ENCODE data around the gene RASSF3. TPM values are rescaled to one million over a fixed set of nuclear protein-coding genes. Genes with fewer than 3 reads are reported as not detected.

The RASSF3 gene
- total and polyA plus RNA-seq, 10 of the 15 experiments (the other 5 are each of a cell fraction or from before 2014, with no cell fraction given) = 6.9 to 62.4 (median 30.3) TPM

DNA sequence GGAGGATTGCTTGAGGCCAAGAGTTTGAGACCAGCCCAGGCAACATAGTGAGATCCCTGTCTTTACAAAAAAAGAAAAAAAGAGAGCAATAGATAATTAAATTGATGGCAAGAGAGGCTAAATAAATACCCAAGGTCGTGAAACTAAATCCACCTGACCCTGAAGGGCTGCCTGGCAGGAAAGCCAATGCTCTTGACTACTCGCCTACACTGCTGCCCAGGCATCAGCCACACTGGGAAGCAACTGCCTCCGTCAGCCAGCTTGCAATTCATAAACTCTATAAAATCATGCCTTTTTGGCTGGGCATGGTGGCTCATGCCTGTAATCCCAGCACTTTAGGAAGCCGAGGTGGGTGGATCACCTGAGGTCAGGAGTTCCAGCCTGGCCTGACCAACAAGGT lies 31.7 kb upstream of the RASSF3 start:
- Histone ChIP-seq H3K27me3 (replicated peaks in 1 of 2; ENCODE audit: control insufficient read depth in 2 of 2, insufficient read depth in 2 of 2, low read length in 1 of 2) (no peaks in the 10 kb centered on the region), H3K4me3 (no peak overlapping the region), H3K4me1 (ENCODE audit: control insufficient read depth, insufficient read depth, low read length) (no peaks in the 10 kb centered on the region), H3K9ac (ENCODE audit: control insufficient read depth, insufficient read depth, low read length) (no peak overlapping the region), H3K4me2 (ENCODE audit: control insufficient read depth, insufficient read depth) (no peak overlapping the region), H3K27ac (ENCODE audit: control insufficient read depth, insufficient read depth) (no peak overlapping the region), H3K36me3 (ENCODE audit: control insufficient read depth in 2 of 2, insufficient read depth in 2 of 2, low read length in 1 of 2) (no peaks in the 10 kb centered on the region), H2AFZ (ENCODE audit: control insufficient read depth, low read depth, low read length) (no peak overlapping the region), H3K9me3 (replicated peaks; ENCODE audit: control insufficient read depth, insufficient read depth, low read length) (no peaks in the 10 kb centered on the region; the same call in 2 of the 3 replicates), H3K79me2 (ENCODE audit: control insufficient read depth, insufficient read depth, low read length) (no peaks in the 10 kb centered on the region), H4K20me1 (ENCODE audit: control insufficient read depth, insufficient read depth) (no peaks in the 10 kb centered on the region)
- ChIA-PET CTCF (no interaction called here), POLR2A (no interaction called here), RAD21 (ENCODE audit: unreplicated experiment) (interaction anchor here (0.6 kb wide), 1 partner anchor 8 kb away, joined by 4 read pairs; no protein-coding TSS in a partner anchor), SMC1A (ENCODE audit: uncharacterized antibody, unreplicated experiment) (interaction anchor here (0.6 kb wide), 2 partner anchors 44 to 432 kb away, joined by 3 read pairs; no protein-coding TSS in a partner anchor)
- intact Hi-C loops (cut with micrococcal nuclease; ENCODE audit: unreplicated experiment) (no loop called here), in situ Hi-C loops (cut with MboI) (no loop called here)
- TF ChIP-seq CBFB (IDR thresholded peaks at IDR 0.05; ENCODE audit: low read depth) = no peak
- TF ChIP-seq KAT2A (conservative IDR thresholded peaks at IDR 0.05; ENCODE audit: control insufficient read depth, low read depth, low read length) = no peak
- no peak for TF ChIP-seq ATF7 (IDR thresholded peaks at IDR 0.05; ENCODE audit: low read depth)
- no peak for TF ChIP-seq NR2C1 (IDR thresholded peaks at IDR 0.05)
- TF ChIP-seq ASH2L (IDR thresholded peaks at IDR 0.05; ENCODE audit: borderline replicate concordance, low read depth) = no peak
- no peak for TF ChIP-seq EZH2 (IDR thresholded peaks at IDR 0.05; ENCODE audit: borderline replicate concordance, control insufficient read depth, low read depth, low read length)
- TF ChIP-seq, protein P1, sequence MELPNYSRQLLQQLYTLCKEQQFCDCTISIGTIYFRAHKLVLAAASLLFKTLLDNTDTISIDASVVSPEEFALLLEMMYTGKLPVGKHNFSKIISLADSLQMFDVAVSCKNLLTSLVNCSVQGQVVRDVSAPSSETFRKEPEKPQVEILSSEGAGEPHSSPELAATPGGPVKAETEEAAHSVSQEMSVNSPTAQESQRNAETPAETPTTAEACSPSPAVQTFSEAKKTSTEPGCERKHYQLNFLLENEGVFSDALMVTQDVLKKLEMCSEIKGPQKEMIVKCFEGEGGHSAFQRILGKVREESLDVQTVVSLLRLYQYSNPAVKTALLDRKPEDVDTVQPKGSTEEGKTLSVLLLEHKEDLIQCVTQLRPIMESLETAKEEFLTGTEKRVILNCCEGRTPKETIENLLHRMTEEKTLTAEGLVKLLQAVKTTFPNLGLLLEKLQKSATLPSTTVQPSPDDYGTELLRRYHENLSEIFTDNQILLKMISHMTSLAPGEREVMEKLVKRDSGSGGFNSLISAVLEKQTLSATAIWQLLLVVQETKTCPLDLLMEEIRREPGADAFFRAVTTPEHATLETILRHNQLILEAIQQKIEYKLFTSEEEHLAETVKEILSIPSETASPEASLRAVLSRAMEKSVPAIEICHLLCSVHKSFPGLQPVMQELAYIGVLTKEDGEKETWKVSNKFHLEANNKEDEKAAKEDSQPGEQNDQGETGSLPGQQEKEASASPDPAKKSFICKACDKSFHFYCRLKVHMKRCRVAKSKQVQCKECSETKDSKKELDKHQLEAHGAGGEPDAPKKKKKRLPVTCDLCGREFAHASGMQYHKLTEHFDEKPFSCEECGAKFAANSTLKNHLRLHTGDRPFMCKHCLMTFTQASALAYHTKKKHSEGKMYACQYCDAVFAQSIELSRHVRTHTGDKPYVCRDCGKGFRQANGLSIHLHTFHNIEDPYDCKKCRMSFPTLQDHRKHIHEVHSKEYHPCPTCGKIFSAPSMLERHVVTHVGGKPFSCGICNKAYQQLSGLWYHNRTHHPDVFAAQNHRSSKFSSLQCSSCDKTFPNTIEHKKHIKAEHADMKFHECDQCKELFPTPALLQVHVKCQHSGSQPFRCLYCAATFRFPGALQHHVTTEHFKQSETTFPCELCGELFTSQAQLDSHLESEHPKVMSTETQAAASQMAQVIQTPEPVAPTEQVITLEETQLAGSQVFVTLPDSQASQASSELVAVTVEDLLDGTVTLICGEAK (IDR thresholded peaks at IDR 0.05; ENCODE audit: borderline replicate concordance) = no peak
- no peak for TF ChIP-seq ZSCAN29 (IDR thresholded peaks at IDR 0.05)
- DNase-seq (ENCODE audit: low read depth, low spot score) (no peak), ATAC-seq (no peak), FAIRE-seq (no peak)
- WGBS (ENCODE audit: insufficient coverage, insufficient replicate concordance, low lambda C conversion rate, missing lambda C conversion rate) = 22% methylated on average over 4 of the region's 4 CpGs
- BruUV-seq (replicated peaks) = no TSS peak
